K562 (cell line): ENCODE data around the gene ROMO1. TPM values are rescaled to one million over a fixed set of nuclear protein-coding genes. Genes with fewer than 3 reads are reported as not detected.

Source experiments
- CEBPG ChIP-seq, 3 experiments: fragments of 200-800 bp in 1 of 3; sonication (Bioruptor generic) in 1 of 3; sonication (generic) in 1 of 3; formaldehyde crosslinking in 1 of 3; IDR thresholded peaks in 2 of 3; conservative IDR thresholded peaks in 1 of 3; 2 replicates each; pipeline versions ENCODE4 v1.6.1 to v1.8.0; 2016 to 2022; ENCODE audit warnings: missing compliant biosample characterization in 2 of 3, missing genetic modification characterization in 2 of 3, mild to moderate bottlenecking in 1 of 3, missing genetic modification reagents in 1 of 3
- NFIX ChIP-seq: fragments of 250-450 bp; sonication (Bioruptor Pico); IDR thresholded peaks from 2 replicates; pipeline ENCODE4 v1.4.0; 2020; ENCODE audit warnings: low read depth, mild to moderate bottlenecking, moderate library complexity
- POLR2H ChIP-seq: IDR thresholded peaks from 2 replicates; pipeline ENCODE4 v1.6.1; 2016; ENCODE audit warnings: missing genetic modification characterization, low read depth, mild to moderate bottlenecking, control low read depth, missing compliant biosample characterization, moderate library complexity
- polyA plus RNA-seq, 8 experiments: library from polyadenylated mRNA; depleted of rRNA in 4 of 8; stranded (reverse) in 5 of 8; unstranded in 3 of 8; fragments of >200 nt; fragmentation: Nextera tagmentation in 2 of 8; fragmentation: Illumina TruSeq in 1 of 8; extraction: Ambion mirVana in 2 of 8; extraction: Trizol in 1 of 8; gene quantifications; 2 replicates each; pipeline versions ENCODE4 v1.2.1 to v1.2.3, GENCODE V29; 2011 to 2014; ENCODE audit warnings: inconsistent platforms in 1 of 8, missing spikeins in 1 of 8
- total RNA-seq, 7 experiments: library from RNA; depleted of rRNA in 6 of 7; stranded (reverse); fragments of >200 nt in 6 of 7; fragmentation: Illumina TruSeq in 2 of 7; extraction: Trizol in 2 of 7; gene quantifications; 2 replicates each; pipeline versions ENCODE4 v1.2.1 to v1.2.3, GENCODE V29; 2011 to 2021; ENCODE audit warnings: low replicate concordance in 1 of 7
- TF ChIP-seq, protein P1 (sequence below), 3 experiments: IDR thresholded peaks in 2 of 3; conservative IDR thresholded peaks in 1 of 3; 2 replicates each; pipeline ENCODE4 v1.5.1; 2011 to 2012; ENCODE audit warnings: low read length in 3 of 3, mild to moderate bottlenecking in 3 of 3, control low read depth in 2 of 3, improper control_type of control experiment in 1 of 3, inconsistent platforms in 1 of 3, low read depth in 1 of 3, mixed read lengths in 1 of 3, moderate library complexity in 1 of 3; ENCODE audit not compliant: insufficient read depth in 2 of 3
- TF ChIP-seq, protein P2 (sequence below), 2 experiments: fragments of 450-650 bp; conservative IDR thresholded peaks; 2 replicates each; pipeline ENCODE4 v1.6.1; 2017; ENCODE audit warnings: mild to moderate bottlenecking in 2 of 2, moderate library complexity in 2 of 2

Gene ROMO1
- total and polyA plus RNA-seq, 9 of the 15 experiments (the other 6 are each of a cell fraction or from before 2014, with no cell fraction given): 31.8 to 741 (median 226) TPM

DNA sequence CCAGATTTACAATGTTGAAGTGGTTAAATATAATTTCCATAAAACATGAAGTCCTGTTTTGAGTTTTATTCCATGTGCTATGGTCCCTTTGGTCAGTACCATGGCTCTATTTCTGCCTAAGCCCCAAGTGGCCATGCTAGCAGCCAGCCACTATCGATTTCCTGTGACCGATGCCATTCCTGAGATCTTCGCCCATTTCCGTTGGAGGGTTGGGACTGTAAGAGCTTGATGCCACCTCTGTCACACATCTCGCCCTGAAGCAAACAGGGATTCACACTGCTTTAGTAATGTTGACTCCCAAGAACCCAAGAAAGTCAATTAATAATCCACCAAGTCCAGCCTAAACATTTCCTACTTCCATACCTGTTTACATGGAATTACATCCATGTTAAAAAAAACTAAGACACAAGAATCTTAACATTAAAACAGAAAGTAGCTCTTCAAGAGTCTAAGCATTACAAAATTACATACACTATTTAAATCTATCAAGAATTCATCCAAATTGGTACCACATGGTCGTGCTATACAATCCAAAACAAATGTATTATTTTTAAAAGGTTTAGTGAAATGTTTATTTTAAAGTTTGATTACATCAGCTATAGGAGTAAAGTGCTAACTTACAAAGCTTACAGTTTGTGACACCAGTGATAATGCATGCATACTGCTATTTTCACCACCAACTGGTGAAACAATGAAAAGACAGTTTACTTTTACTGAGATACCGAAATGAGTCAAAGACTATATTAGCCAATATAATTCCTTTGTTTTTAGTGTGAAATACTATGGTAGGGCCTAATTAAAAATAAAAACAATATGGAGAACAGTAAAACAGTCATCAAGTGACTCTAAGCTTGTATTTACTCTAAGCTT lies 40.3 kb downstream of the ROMO1 start (continued):
- TF ChIP-seq, protein P1, sequence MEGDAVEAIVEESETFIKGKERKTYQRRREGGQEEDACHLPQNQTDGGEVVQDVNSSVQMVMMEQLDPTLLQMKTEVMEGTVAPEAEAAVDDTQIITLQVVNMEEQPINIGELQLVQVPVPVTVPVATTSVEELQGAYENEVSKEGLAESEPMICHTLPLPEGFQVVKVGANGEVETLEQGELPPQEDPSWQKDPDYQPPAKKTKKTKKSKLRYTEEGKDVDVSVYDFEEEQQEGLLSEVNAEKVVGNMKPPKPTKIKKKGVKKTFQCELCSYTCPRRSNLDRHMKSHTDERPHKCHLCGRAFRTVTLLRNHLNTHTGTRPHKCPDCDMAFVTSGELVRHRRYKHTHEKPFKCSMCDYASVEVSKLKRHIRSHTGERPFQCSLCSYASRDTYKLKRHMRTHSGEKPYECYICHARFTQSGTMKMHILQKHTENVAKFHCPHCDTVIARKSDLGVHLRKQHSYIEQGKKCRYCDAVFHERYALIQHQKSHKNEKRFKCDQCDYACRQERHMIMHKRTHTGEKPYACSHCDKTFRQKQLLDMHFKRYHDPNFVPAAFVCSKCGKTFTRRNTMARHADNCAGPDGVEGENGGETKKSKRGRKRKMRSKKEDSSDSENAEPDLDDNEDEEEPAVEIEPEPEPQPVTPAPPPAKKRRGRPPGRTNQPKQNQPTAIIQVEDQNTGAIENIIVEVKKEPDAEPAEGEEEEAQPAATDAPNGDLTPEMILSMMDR (IDR thresholded peaks at IDR 0.05 in 2 of 3, conservative IDR thresholded peaks at IDR 0.05 in 1 of 3; ENCODE audit: insufficient read depth in 2 of 3, low read depth in 1 of 3, low read length in 3 of 3): peak in 1 of 3 experiments; percentile 41; a peak in 2 of 6 replicates
- TF ChIP-seq POLR2H (tag) (peak; percentile 32), CEBPG (CRISPR knock-in tag; IDR thresholded peaks at IDR 0.05) (0 out of 2 replicates have a peak, but pooled peaks have one; percentile 9), CEBPG (tag; conservative IDR thresholded peaks at IDR 0.05 in 1 of 2, IDR thresholded peaks at IDR 0.05 in 1 of 2) (0 out of 4 replicates have a peak, but pooled peaks of 1 of the 2 experiments have one; percentile 42), NFIX (CRISPR knock-in tag) (no peak)
- TF ChIP-seq, protein P2, sequence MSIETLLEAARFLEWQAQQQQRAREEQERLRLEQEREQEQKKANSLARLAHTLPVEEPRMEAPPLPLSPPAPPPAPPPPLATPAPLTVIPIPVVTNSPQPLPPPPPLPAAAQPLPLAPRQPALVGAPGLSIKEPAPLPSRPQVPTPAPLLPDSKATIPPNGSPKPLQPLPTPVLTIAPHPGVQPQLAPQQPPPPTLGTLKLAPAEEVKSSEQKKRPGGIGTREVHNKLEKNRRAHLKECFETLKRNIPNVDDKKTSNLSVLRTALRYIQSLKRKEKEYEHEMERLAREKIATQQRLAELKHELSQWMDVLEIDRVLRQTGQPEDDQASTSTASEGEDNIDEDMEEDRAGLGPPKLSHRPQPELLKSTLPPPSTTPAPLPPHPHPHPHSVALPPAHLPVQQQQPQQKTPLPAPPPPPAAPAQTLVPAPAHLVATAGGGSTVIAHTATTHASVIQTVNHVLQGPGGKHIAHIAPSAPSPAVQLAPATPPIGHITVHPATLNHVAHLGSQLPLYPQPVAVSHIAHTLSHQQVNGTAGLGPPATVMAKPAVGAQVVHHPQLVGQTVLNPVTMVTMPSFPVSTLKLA (conservative IDR thresholded peaks at IDR 0.05): peak in 1 of 2 experiments; percentile 15; a peak in 1 of 4 replicates
